DND-41 (cell line): Measurements from ENCODE around the gene CMYA5.

ENCODE experiments used
- CTCF ChIP-seq: IDR thresholded peaks from 2 replicates; pipeline ENCODE4 v1.5.1; 2012; ENCODE audit warnings: borderline replicate concordance, low read length, moderate library complexity, mild to moderate bottlenecking; ENCODE audit not compliant: poor library complexity, severe bottlenecking; ENCODE audit errors: extremely low read depth
- EZH2 ChIP-seq: IDR thresholded peaks from 3 replicates; pipeline ENCODE4 v1.6.1; 2012; ENCODE audit warnings: borderline replicate concordance, low read depth, mild to moderate bottlenecking, moderate library complexity, low read length, inconsistent platforms; ENCODE audit not compliant: severe bottlenecking

GRCh38 chr5:79806741-79807140 lies 117.1 kb downstream of the CMYA5 start:
- TF ChIP-seq CTCF (no peak), EZH2 (no peak)
